ENCODE measurements around the gene SPATS2L. TPM values are rescaled to one million over a fixed set of nuclear protein-coding genes. Genes with fewer than 3 reads are reported as not detected.

Gene SPATS2L
- polyA plus RNA-seq, 1 experiment, result 243 TPM

- ChIA-PET CTCF (interaction anchor here (1.2 to 1.3 kb wide), 2 partner anchors 68 to 326 kb away, joined by 3 read pairs; no protein-coding TSS in a partner anchor), POLR2A (no interaction called here)
- no peak for DNase-seq (ENCODE audit: low read depth)
- Histone ChIP-seq H3K4me3 (ENCODE audit: low read depth, low read length) (no peak overlapping the region), H3K36me3 (ENCODE audit: control insufficient read depth, insufficient read depth, low read length) (no peaks in the 10 kb centered on the region), H3K27me3 (ENCODE audit: control insufficient read depth, insufficient read depth, low read length) (no peaks in the 10 kb centered on the region)
- TF ChIP-seq CTCF (IDR thresholded peaks at IDR 0.05; ENCODE audit: insufficient read depth, low read depth, low read length), result no peak
Measured at GRCh38 chr2:200311139-200311538, 4.6 kb downstream of the SPATS2L start.

DNA sequence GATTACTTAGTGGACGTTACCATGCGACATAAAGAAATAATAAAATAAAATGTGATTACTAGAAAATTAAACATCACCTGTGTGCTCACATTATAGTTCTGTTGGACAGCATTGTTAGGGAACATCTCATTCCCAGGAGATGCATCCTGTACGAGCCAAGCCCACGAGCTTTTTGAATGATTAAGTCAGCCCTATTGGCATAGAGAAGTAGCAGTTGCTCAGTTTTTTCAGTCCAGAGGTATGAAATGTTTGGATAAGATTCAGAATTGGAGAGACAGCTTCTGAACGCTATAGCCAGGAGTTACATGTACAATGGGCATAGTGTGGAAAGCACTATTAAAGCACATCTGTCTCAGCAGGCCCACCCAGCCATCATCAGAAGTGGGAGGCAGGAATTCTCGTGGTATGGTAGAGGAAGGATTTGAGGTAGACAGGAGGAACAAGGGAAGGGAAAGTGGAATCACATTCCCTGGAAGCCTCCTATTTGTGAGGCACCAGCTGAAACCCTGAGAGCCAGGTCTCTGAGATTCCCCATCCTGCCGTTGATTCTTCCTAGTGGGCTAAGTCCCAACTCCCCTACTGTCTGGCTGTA, 8.6 kb downstream of the SPATS2L start:
- ChIA-PET POLR2A (no interaction called here), CTCF (interaction anchor here (1.6 kb wide), 1 partner anchor 9 kb away, joined by 4 read pairs; no protein-coding TSS in a partner anchor)
- no peak for TF ChIP-seq CTCF (IDR thresholded peaks at IDR 0.05; ENCODE audit: insufficient read depth, low read depth, low read length)
- Histone ChIP-seq H3K36me3 (ENCODE audit: control insufficient read depth, insufficient read depth, low read length) (no peaks in the 10 kb centered on the region), H3K4me3 (ENCODE audit: low read depth, low read length) (no peak overlapping the region), H3K27me3 (ENCODE audit: control insufficient read depth, insufficient read depth, low read length) (no peaks in the 10 kb centered on the region)
- DNase-seq (ENCODE audit: low read depth), result no peak

DNA sequence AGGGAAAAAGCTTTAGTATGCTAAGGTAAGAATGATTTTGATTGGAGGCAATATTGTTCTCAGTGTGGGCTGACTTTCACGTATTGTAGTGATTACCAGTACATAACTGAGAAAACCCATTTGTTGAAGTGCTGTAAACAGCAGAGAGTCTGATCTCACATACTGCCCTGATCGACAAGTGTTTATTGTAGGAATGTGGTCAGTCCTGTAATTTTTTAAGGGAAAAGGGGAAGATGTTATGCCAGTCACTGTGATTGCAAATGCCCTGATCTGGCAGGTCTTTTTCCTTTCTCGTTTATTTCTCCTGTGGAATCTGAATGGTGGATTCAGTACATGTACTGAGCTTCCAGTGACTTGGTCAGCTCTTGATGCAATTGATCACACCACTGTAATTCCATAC, 11.5 kb downstream of the SPATS2L start:
- TF ChIP-seq CTCF (IDR thresholded peaks at IDR 0.05; ENCODE audit: insufficient read depth, low read depth, low read length), result no peak
- H3K36me3 ChIP-seq (ENCODE audit: control insufficient read depth, insufficient read depth, low read length), result no peaks in the 10 kb centered on the region
- CTCF ChIA-PET, result interaction anchor here (0.9 to 2.1 kb wide), 2 partner anchors 11 to 164 kb away, joined by 3 to 4 read pairs; no protein-coding TSS in a partner anchor
- no peak overlapping the region for H3K4me3 ChIP-seq (ENCODE audit: low read depth, low read length)
- H3K27me3 ChIP-seq (ENCODE audit: control insufficient read depth, insufficient read depth, low read length), result no peaks in the 10 kb centered on the region
- DNase-seq (ENCODE audit: low read depth), result no peak
- POLR2A ChIA-PET, result interaction anchor here (0.5 kb wide), 1 partner anchor 10 kb away, joined by 10 read pairs; no protein-coding TSS in a partner anchor

GRCh38 chr2:200318940-200319435, 12.5 kb downstream of the SPATS2L start:
- no peak overlapping the region for H3K4me3 ChIP-seq (ENCODE audit: low read depth, low read length)
- H3K36me3 ChIP-seq (ENCODE audit: control insufficient read depth, insufficient read depth, low read length), result no peaks in the 10 kb centered on the region
- TF ChIP-seq CTCF (IDR thresholded peaks at IDR 0.05; ENCODE audit: insufficient read depth, low read depth, low read length), result no peak
- CTCF ChIA-PET, result interaction anchor here (0.7 to 2.1 kb wide), 6 partner anchors 10 to 334 kb away, joined by 3 to 4 read pairs (median 4); no protein-coding TSS in a partner anchor
- POLR2A ChIA-PET, result interaction anchor here (0.7 kb wide), 1 partner anchor 33 kb away, joined by 12 read pairs; no protein-coding TSS in a partner anchor
- no peak for DNase-seq (ENCODE audit: low read depth)
- H3K27me3 ChIP-seq (ENCODE audit: control insufficient read depth, insufficient read depth, low read length), result no peaks in the 10 kb centered on the region

DNA sequence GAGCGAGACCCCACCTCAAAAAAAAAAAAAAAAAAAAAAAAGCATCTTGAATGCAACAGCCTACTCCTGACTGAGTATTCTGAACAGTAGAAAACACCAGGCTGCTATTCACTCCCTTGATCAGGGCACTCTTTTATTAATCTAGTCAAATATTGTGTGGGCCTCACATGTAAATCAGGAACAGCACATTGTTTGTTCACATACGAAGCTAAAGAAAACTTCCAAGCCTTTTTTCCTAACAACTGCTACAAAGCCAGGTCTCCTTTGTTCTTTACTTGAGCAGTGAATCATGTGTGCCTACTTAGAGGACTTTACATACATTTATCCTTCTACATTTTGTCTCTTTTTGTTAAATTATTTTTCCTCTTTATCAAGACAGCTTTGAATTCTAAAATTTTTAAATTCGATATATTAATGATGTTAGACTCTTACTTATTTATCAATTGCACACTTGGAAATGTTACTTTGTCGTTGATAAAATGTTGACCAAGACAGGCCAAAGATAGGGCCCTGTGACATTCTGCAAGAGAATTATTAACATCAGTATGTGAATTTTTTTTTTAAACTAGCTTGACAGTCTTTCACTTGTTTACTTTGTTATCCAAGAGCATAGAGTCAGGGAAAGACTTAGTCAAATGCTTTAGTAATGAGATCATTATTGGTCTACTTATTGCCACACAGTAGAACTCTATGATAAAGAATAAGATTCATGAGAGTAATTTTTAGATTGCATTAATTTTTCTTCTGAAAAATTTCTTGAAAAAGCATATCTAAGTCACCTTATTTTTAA, 13.2 kb downstream of the SPATS2L start:
- no peak for TF ChIP-seq CTCF (IDR thresholded peaks at IDR 0.05; ENCODE audit: insufficient read depth, low read depth, low read length)
- Histone ChIP-seq H3K4me3 (ENCODE audit: low read depth, low read length) (no peak overlapping the region), H3K36me3 (ENCODE audit: control insufficient read depth, insufficient read depth, low read length) (no peaks in the 10 kb centered on the region), H3K27me3 (ENCODE audit: control insufficient read depth, insufficient read depth, low read length) (no peaks in the 10 kb centered on the region)
- POLR2A ChIA-PET, result interaction anchor here (0.5 to 0.7 kb wide), 3 partner anchors 32 to 427 kb away, joined by 3 to 12 read pairs (median 5); no protein-coding TSS in a partner anchor
- no peak for DNase-seq (ENCODE audit: low read depth)
- CTCF ChIA-PET, result interaction anchor here (0.7 to 2.1 kb wide), 6 partner anchors 10 to 335 kb away, joined by 3 to 4 read pairs (median 3); no protein-coding TSS in a partner anchor
